Bronchial epithelial cell (primary cell): ENCODE data around the gene SPRR4. TPM values are rescaled to one million over a fixed set of nuclear protein-coding genes. Genes with fewer than 3 reads are reported as not detected.

Experiments used
- DNase-seq: peaks from one replicate; pipeline ENCODE4 v3.0.0-alpha.2; 2010; ENCODE audit warnings: low read depth
- FAIRE-seq: peaks from 2 replicates; lab custom pipeline; 2011; peaks lifted over from hg19 to GRCh38; lab: Jason Lieb, UNC
- H3K27me3 ChIP-seq: 2 replicates; pipeline ENCODE4 v1.5.1; 2011; ENCODE audit warnings: low read length; ENCODE audit not compliant: control insufficient read depth, insufficient read depth
- H3K36me3 ChIP-seq: 2 replicates; pipeline ENCODE4 v1.5.1; 2011; ENCODE audit warnings: low read length; ENCODE audit not compliant: control insufficient read depth, insufficient read depth
- H3K4me3 ChIP-seq: 2 replicates; pipeline ENCODE4 v1.5.1; 2011; ENCODE audit warnings: mild to moderate bottlenecking, low read depth, low read length, control low read depth
- CTCF ChIP-seq: IDR thresholded peaks from 2 replicates; pipeline ENCODE4 v1.5.1; 2011; ENCODE audit warnings: mild to moderate bottlenecking, moderate library complexity, low read length, control low read depth, inconsistent platforms; ENCODE audit not compliant: insufficient read depth, severe bottlenecking
- total RNA-seq: library from RNA; depleted of rRNA; stranded (reverse); fragments of >200 nt; gene quantifications from 2 replicates; pipeline ENCODE4 v1.2.1, GENCODE V29; 2014

SPRR4 gene
- total RNA-seq, 1 donor from 2014 or later: not detected

GRCh38 chr1:152967201-152967600 lies 3.2 kb upstream of the SPRR4 start:
- FAIRE-seq: no peak
- Histone ChIP-seq H3K27me3 (no peaks in the 10 kb centered on the region), H3K36me3 (no peaks in the 10 kb centered on the region), H3K4me3 (no peak overlapping the region)
- no peak for TF ChIP-seq CTCF
- peak; percentile 93 for DNase-seq

- FAIRE-seq (peak; percentile 60), DNase-seq (no peak)
- H3K27me3 ChIP-seq: no peaks in the 10 kb centered on the region
- no peak for TF ChIP-seq CTCF
- no peaks in the 10 kb centered on the region for H3K36me3 ChIP-seq
- no peak overlapping the region for H3K4me3 ChIP-seq
These were observed 2.2 kb upstream of the SPRR4 start for GRCh38 chr1:152968248-152968647.

- no peaks in the 10 kb centered on the region for H3K27me3 ChIP-seq
- no peak overlapping the region for H3K4me3 ChIP-seq
- FAIRE-seq (no peak), DNase-seq (no peak)
- H3K36me3 ChIP-seq: no peaks in the 10 kb centered on the region
- no peak for TF ChIP-seq CTCF
These were observed 1.4 kb upstream of the SPRR4 start for GRCh38 chr1:152969036-152969435.

- Histone ChIP-seq H3K4me3 (no peak overlapping the region), H3K27me3 (no peaks in the 10 kb centered on the region), H3K36me3 (no peaks in the 10 kb centered on the region)
- peak; percentile 97 for DNase-seq
- no peak for TF ChIP-seq CTCF
- FAIRE-seq: peak; percentile 95
These were observed 1.9 kb downstream of the SPRR4 start for GRCh38 chr1:152972196-152972886.

- FAIRE-seq: no peak
- no peak for DNase-seq
- no peak for TF ChIP-seq CTCF
- no peak overlapping the region for H3K4me3 ChIP-seq
- H3K36me3 ChIP-seq: no peaks in the 10 kb centered on the region
- no peaks in the 10 kb centered on the region for H3K27me3 ChIP-seq
These were observed 6.2 kb downstream of the SPRR4 start for GRCh38 chr1:152976688-152977087.

GRCh38 chr1:152977614-152978013 lies 7.2 kb downstream of the SPRR4 start:
- FAIRE-seq (no peak), DNase-seq (no peak)
- H3K36me3 ChIP-seq: no peaks in the 10 kb centered on the region
- H3K4me3 ChIP-seq: no peak overlapping the region
- TF ChIP-seq CTCF: no peak
- no peaks in the 10 kb centered on the region for H3K27me3 ChIP-seq
